Measurements from ENCODE around the gene PRIMA1. TPM values are rescaled to one million over a fixed set of nuclear protein-coding genes. Genes with fewer than 3 reads are reported as not detected.
A peak's percentile ranks its signal among the peaks of the same experiment; 100 is the strongest.

The PRIMA1 gene
- total RNA-seq, 1 experiment from 2014 or later = 4.9 TPM

DNA sequence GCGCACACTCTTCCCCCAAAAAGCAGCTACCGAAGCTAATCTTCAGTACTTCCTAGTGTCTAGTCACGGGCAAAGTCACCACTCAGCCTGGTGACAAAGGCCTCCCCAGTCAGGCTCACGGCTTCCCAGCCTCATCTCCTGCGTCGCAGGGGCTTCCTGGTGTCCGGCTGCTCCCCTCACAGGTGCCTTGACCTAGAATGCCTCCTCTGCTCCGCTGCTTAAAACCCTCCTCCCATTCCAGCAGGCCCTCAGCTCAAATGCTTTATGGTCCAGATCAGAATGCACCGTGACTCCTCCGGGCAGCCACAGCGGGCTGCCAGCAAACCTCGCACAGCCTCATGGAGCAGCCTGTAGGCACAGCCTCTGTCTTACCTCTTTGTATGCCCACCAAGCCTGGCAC is 53.1 kb downstream of the PRIMA1 start:
- no peaks in the 10 kb centered on the region for H3K36me3 Mint-ChIP-seq
- H3K9me3 Mint-ChIP-seq = peaks cover 5% of the 10 kb centered on the region; the same call in 1 of the 2 replicates
- ChIA-PET POLR2A (no interaction called here), CTCF (interaction anchor here (1.2 to 1.9 kb wide), 4 partner anchors 10 to 168 kb away, joined by 3 to 7 read pairs (median 6); no protein-coding TSS in a partner anchor)
- peaks cover 3% of the 10 kb centered on the region for H3K4me1 Mint-ChIP-seq
- ATAC-seq (no peak), DNase-seq (ENCODE audit: low spot score) (no peak)
- no peaks in the 10 kb centered on the region for H3K27me3 Mint-ChIP-seq (ENCODE audit: low read depth)
- no peak overlapping the region for H3K4me3 Mint-ChIP-seq
- H3K27ac Mint-ChIP-seq = no peak overlapping the region
- TF ChIP-seq GTF2I (CRISPR knock-in tag; conservative IDR thresholded peaks at IDR 0.05) (no peak), NFATC4 (CRISPR knock-in tag; IDR thresholded peaks at IDR 0.05) (no peak), CREB1 (CRISPR knock-in tag; IDR thresholded peaks at IDR 0.05) (no peak), EMX1 (CRISPR knock-in tag; IDR thresholded peaks at IDR 0.05) (no peak), ZNF396 (CRISPR knock-in tag; IDR thresholded peaks at IDR 0.05; ENCODE audit: borderline replicate concordance) (no peak), TEAD4 (CRISPR knock-in tag; IDR thresholded peaks at IDR 0.05) (no peak), SOX15 (CRISPR knock-in tag; IDR thresholded peaks at IDR 0.05) (no peak), ZNF671 (CRISPR knock-in tag; IDR thresholded peaks at IDR 0.05) (no peak)
- TF ChIP-seq, protein P1, sequence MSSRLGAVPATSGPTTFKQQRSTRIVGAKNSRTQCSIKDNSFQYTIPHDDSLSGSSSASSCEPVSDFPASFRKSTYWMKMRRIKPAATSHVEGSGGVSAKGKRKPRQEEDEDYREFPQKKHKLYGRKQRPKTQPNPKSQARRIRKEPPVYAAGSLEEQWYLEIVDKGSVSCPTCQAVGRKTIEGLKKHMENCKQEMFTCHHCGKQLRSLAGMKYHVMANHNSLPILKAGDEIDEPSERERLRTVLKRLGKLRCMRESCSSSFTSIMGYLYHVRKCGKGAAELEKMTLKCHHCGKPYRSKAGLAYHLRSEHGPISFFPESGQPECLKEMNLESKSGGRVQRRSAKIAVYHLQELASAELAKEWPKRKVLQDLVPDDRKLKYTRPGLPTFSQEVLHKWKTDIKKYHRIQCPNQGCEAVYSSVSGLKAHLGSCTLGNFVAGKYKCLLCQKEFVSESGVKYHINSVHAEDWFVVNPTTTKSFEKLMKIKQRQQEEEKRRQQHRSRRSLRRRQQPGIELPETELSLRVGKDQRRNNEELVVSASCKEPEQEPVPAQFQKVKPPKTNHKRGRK (CRISPR knock-in tag; IDR thresholded peaks at IDR 0.05; ENCODE audit: borderline replicate concordance) = no peak
- TF ChIP-seq, protein P2, sequence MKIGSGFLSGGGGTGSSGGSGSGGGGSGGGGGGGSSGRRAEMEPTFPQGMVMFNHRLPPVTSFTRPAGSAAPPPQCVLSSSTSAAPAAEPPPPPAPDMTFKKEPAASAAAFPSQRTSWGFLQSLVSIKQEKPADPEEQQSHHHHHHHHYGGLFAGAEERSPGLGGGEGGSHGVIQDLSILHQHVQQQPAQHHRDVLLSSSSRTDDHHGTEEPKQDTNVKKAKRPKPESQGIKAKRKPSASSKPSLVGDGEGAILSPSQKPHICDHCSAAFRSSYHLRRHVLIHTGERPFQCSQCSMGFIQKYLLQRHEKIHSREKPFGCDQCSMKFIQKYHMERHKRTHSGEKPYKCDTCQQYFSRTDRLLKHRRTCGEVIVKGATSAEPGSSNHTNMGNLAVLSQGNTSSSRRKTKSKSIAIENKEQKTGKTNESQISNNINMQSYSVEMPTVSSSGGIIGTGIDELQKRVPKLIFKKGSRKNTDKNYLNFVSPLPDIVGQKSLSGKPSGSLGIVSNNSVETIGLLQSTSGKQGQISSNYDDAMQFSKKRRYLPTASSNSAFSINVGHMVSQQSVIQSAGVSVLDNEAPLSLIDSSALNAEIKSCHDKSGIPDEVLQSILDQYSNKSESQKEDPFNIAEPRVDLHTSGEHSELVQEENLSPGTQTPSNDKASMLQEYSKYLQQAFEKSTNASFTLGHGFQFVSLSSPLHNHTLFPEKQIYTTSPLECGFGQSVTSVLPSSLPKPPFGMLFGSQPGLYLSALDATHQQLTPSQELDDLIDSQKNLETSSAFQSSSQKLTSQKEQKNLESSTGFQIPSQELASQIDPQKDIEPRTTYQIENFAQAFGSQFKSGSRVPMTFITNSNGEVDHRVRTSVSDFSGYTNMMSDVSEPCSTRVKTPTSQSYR (CRISPR knock-in tag; IDR thresholded peaks at IDR 0.05) = no peak
- TF ChIP-seq, protein P3, sequence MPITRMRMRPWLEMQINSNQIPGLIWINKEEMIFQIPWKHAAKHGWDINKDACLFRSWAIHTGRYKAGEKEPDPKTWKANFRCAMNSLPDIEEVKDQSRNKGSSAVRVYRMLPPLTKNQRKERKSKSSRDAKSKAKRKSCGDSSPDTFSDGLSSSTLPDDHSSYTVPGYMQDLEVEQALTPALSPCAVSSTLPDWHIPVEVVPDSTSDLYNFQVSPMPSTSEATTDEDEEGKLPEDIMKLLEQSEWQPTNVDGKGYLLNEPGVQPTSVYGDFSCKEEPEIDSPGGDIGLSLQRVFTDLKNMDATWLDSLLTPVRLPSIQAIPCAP (CRISPR knock-in tag; IDR thresholded peaks at IDR 0.05) = no peak

DNA sequence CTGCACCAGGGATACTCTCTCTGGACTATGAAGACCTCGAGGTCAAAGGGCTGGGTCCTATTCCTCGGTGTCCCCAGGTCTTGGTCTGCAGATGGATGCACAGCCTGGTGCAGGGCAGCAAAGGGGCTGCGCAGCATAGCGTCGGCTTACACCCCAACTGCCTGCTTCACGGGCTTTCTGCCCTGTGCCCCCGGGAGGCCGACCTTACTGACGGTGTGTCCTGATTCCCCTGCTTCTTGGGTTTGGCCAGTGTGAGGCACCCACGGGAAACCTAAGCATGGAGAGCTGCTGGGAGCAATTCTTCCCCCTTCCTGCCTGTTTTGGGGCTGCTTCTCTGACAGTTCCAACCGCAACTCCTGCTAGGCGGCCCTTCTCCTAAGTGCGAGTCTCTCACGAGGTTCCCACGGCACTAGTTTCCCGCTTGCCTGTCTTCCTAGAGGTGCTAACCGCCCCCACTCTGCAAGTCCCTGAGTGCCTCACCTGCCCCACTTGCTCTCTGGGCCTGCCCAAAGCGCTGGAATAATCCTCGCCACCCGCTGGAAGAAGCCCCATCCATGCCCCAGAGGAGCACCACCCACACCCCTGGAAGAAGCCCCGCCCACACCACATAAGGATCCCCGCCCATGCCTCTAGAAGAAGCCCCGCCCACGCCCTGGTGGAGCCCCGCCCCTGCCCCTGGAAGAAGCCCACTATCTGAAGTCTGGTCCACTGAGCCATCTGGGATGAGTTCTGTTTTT is 54.0 kb downstream of the PRIMA1 start:
- Mint-ChIP-seq H3K27me3 (ENCODE audit: low read depth) (no peaks in the 10 kb centered on the region), H3K9me3 (peaks cover 5% of the 10 kb centered on the region; the same call in 1 of the 2 replicates), H3K27ac (no peak overlapping the region), H3K4me3 (no peak overlapping the region), H3K36me3 (no peaks in the 10 kb centered on the region), H3K4me1 (peaks cover 3% of the 10 kb centered on the region)
- ChIA-PET CTCF (interaction anchor here (0.8 to 1.9 kb wide), 4 partner anchors 9 to 124 kb away, joined by 3 to 6 read pairs (median 4); no protein-coding TSS in a partner anchor), POLR2A (no interaction called here)
- ATAC-seq = peak; percentile 95
- DNase-seq (ENCODE audit: low spot score) = peak; percentile 81
- TF ChIP-seq MYBL2 (CRISPR knock-in tag; IDR thresholded peaks at IDR 0.05) = no peak
- TF ChIP-seq SMAD3 (CRISPR knock-in tag; IDR thresholded peaks at IDR 0.05; ENCODE audit: borderline replicate concordance) = no peak
- TF ChIP-seq, protein P4, sequence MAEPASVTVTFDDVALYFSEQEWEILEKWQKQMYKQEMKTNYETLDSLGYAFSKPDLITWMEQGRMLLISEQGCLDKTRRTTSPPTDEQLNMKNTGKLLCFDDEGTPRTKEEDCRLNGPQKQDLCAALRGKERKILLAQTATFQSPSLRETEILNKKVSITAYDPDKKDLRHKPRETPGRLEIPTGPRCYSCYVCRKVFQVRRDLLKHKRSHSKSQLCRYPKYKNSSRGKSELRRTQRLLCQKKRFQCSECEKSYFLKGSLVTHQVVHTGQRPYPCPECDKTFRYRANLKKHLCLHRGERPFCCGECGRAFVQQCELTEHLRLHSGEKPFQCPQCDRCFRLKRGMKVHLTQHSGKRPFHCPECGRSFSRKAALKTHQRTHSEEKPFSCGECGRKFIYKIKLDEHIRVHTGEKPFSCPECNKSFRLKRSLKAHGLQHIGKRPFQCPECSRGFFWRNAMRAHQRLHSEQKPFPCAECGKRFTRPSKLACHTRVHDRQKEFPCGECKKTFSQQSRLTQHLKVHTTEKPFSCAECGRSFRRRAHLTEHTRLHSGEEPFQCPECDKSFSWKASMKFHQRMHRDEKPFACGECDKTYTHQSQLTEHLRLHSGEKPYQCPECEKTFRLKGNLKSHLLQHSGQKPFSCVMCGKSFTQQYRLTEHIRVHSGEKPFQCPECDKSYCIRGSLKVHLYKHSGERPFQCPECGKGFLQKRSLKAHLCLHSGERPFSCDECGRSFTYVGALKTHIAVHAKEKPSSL (CRISPR knock-in tag; conservative IDR thresholded peaks at IDR 0.05) = no peak
- TF ChIP-seq, protein P5, sequence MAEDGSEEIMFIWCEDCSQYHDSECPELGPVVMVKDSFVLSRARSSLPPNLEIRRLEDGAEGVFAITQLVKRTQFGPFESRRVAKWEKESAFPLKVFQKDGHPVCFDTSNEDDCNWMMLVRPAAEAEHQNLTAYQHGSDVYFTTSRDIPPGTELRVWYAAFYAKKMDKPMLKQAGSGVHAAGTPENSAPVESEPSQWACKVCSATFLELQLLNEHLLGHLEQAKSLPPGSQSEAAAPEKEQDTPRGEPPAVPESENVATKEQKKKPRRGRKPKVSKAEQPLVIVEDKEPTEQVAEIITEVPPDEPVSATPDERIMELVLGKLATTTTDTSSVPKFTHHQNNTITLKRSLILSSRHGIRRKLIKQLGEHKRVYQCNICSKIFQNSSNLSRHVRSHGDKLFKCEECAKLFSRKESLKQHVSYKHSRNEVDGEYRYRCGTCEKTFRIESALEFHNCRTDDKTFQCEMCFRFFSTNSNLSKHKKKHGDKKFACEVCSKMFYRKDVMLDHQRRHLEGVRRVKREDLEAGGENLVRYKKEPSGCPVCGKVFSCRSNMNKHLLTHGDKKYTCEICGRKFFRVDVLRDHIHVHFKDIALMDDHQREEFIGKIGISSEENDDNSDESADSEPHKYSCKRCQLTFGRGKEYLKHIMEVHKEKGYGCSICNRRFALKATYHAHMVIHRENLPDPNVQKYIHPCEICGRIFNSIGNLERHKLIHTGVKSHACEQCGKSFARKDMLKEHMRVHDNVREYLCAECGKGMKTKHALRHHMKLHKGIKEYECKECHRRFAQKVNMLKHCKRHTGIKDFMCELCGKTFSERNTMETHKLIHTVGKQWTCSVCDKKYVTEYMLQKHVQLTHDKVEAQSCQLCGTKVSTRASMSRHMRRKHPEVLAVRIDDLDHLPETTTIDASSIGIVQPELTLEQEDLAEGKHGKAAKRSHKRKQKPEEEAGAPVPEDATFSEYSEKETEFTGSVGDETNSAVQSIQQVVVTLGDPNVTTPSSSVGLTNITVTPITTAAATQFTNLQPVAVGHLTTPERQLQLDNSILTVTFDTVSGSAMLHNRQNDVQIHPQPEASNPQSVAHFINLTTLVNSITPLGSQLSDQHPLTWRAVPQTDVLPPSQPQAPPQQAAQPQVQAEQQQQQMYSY (CRISPR knock-in tag; IDR thresholded peaks at IDR 0.05) = no peak
- TF ChIP-seq PRRX2 (CRISPR knock-in tag; IDR thresholded peaks at IDR 0.05) = no peak
- TF ChIP-seq, protein P6, sequence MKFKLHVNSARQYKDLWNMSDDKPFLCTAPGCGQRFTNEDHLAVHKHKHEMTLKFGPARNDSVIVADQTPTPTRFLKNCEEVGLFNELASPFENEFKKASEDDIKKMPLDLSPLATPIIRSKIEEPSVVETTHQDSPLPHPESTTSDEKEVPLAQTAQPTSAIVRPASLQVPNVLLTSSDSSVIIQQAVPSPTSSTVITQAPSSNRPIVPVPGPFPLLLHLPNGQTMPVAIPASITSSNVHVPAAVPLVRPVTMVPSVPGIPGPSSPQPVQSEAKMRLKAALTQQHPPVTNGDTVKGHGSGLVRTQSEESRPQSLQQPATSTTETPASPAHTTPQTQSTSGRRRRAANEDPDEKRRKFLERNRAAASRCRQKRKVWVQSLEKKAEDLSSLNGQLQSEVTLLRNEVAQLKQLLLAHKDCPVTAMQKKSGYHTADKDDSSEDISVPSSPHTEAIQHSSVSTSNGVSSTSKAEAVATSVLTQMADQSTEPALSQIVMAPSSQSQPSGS (CRISPR knock-in tag; IDR thresholded peaks at IDR 0.05; ENCODE audit: borderline replicate concordance, low read depth) = no peak
- TF ChIP-seq TP53 (CRISPR knock-in tag; IDR thresholded peaks at IDR 0.05) = no peak
- TF ChIP-seq JAZF1 (CRISPR knock-in tag; IDR thresholded peaks at IDR 0.05) = no peak
- TF ChIP-seq, protein P7, sequence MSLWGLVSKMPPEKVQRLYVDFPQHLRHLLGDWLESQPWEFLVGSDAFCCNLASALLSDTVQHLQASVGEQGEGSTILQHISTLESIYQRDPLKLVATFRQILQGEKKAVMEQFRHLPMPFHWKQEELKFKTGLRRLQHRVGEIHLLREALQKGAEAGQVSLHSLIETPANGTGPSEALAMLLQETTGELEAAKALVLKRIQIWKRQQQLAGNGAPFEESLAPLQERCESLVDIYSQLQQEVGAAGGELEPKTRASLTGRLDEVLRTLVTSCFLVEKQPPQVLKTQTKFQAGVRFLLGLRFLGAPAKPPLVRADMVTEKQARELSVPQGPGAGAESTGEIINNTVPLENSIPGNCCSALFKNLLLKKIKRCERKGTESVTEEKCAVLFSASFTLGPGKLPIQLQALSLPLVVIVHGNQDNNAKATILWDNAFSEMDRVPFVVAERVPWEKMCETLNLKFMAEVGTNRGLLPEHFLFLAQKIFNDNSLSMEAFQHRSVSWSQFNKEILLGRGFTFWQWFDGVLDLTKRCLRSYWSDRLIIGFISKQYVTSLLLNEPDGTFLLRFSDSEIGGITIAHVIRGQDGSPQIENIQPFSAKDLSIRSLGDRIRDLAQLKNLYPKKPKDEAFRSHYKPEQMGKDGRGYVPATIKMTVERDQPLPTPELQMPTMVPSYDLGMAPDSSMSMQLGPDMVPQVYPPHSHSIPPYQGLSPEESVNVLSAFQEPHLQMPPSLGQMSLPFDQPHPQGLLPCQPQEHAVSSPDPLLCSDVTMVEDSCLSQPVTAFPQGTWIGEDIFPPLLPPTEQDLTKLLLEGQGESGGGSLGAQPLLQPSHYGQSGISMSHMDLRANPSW (CRISPR knock-in tag; conservative IDR thresholded peaks at IDR 0.05; ENCODE audit: low read depth) = no peak
